SU-DHL-6 (cell line): Measurements from ENCODE around the gene ZNF831.

ENCODE experiments used
- H2AFZ ChIP-seq: fragments of 200-600 bp; sonication (generic); 2 replicates; pipeline ENCODE4 v1.6.1; 2014; ENCODE audit warnings: low read depth, mild to moderate bottlenecking, moderate library complexity, mixed read lengths, antibody characterized with exemption, low read length; ENCODE audit not compliant: severe bottlenecking
- H3F3A ChIP-seq: fragments of 200-600 bp; shearing (Covaris generic); 2 replicates; pipeline ENCODE4 v1.6.0; 2016; ENCODE audit warnings: antibody characterized with exemption, mild to moderate bottlenecking; ENCODE audit not compliant: insufficient read depth
- H3K27ac ChIP-seq: fragments of 200-600 bp; sonication (generic); 2 replicates; pipeline ENCODE4 v1.5.1; 2016; ENCODE audit warnings: low read depth, mild to moderate bottlenecking, low read length, moderate library complexity, mixed read lengths
- H3K27me3 ChIP-seq: fragments of 200-600 bp; sonication (generic), shearing (Covaris generic); 2 replicates; pipeline ENCODE4 v1.6.0; 2014; ENCODE audit warnings: mild to moderate bottlenecking, low read length
- H3K36me3 ChIP-seq: fragments of 200-600 bp; sonication (generic); 2 replicates; pipeline ENCODE4 v1.6.1; 2014; ENCODE audit warnings: mild to moderate bottlenecking, low read length, mixed read lengths
- H3K4me2 ChIP-seq: fragments of 300-600, 200-600 bp; shearing (Covaris generic), sonication (generic); 2 replicates; pipeline ENCODE4 v1.6.0; 2014; ENCODE audit warnings: low read length, low read depth, mild to moderate bottlenecking; ENCODE audit not compliant: poor library complexity, severe bottlenecking
- H3K4me3 ChIP-seq: fragments of 200-600 bp; sonication (generic); 2 replicates; pipeline ENCODE4 v1.5.1; 2014; ENCODE audit warnings: antibody characterized with exemption, low read length, mild to moderate bottlenecking, mixed read lengths; ENCODE audit not compliant: insufficient read depth, poor library complexity, severe bottlenecking
- H3K79me2 ChIP-seq: fragments of 200-600 bp; sonication (generic); 2 replicates; pipeline ENCODE4 v1.6.1; 2014; ENCODE audit warnings: mild to moderate bottlenecking, low read length, moderate library complexity; ENCODE audit not compliant: insufficient read depth
- H3K9ac ChIP-seq: fragments of 200-600 bp; sonication (generic); 2 replicates; pipeline ENCODE4 v1.7.0; 2014; ENCODE audit warnings: mild to moderate bottlenecking, low read length
- H3K9me2 ChIP-seq: fragments of 200-600 bp; sonication (generic); replicated peaks from 2 replicates; pipeline ENCODE4 v1.6.1; 2014; ENCODE audit warnings: low read length; ENCODE audit not compliant: insufficient read depth
- H3K9me3 ChIP-seq: fragments of 200-600 bp; sonication (generic); 2 replicates; pipeline ENCODE4 v1.6.1; 2014; ENCODE audit warnings: low read length, mixed read lengths; ENCODE audit not compliant: insufficient read depth
- H4K20me1 ChIP-seq: fragments of 200-600 bp; sonication (generic); 2 replicates; pipeline ENCODE4 v1.6.1; 2014; ENCODE audit warnings: low read depth, mild to moderate bottlenecking, antibody characterized with exemption, low read length, moderate library complexity, mixed read lengths
- EZH2phosphoT487 ChIP-seq: fragments of 200-600 bp; sonication (generic), shearing (Covaris generic); conservative IDR thresholded peaks from 2 replicates; pipeline ENCODE4 v1.6.1; 2018; ENCODE audit warnings: mild to moderate bottlenecking, antibody characterized with exemption, low read length, moderate library complexity, mixed read lengths
- TF ChIP-seq, protein P1 (sequence below): fragments of 200-600 bp; sonication (generic); IDR thresholded peaks from one replicate; pipeline ENCODE4 v1.5.1; 2017; ENCODE audit warnings: antibody characterized with exemption, mild to moderate bottlenecking, low read length, moderate library complexity; ENCODE audit not compliant: insufficient read depth, poor library complexity, severe bottlenecking

The ZNF831 gene

GRCh38 chr20:59300333-59301081 lies 136.9 kb downstream of the ZNF831 start, which contains the start of gene EDN3:
Gene EDN3, plus strand, starts transcription at chr20:59300611. Its CDS starts 202 bp downstream, at chr20:59300813.
- Histone ChIP-seq H3F3A (no peaks in the 10 kb centered on the region), H3K27ac (no peak within 1 kb of the TSS), H3K36me3 (no peaks in the 10 kb centered on the region), H4K20me1 (no peaks in the 10 kb centered on the region), H2AFZ (no peak within 1 kb of the TSS), H3K79me2 (no peaks in the 10 kb centered on the region), H3K9ac (no peak within 1 kb of the TSS), H3K9me2 (no peaks in the 10 kb centered on the region), H3K4me3 (no peak within 1 kb of the TSS), H3K27me3 (0 out of 2 replicates have a peak, but pooled peaks cover 11% of the 10 kb centered on the region), H3K4me2 (no peak within 1 kb of the TSS), H3K9me3 (no peaks in the 10 kb centered on the region)
- TF ChIP-seq, protein P1, sequence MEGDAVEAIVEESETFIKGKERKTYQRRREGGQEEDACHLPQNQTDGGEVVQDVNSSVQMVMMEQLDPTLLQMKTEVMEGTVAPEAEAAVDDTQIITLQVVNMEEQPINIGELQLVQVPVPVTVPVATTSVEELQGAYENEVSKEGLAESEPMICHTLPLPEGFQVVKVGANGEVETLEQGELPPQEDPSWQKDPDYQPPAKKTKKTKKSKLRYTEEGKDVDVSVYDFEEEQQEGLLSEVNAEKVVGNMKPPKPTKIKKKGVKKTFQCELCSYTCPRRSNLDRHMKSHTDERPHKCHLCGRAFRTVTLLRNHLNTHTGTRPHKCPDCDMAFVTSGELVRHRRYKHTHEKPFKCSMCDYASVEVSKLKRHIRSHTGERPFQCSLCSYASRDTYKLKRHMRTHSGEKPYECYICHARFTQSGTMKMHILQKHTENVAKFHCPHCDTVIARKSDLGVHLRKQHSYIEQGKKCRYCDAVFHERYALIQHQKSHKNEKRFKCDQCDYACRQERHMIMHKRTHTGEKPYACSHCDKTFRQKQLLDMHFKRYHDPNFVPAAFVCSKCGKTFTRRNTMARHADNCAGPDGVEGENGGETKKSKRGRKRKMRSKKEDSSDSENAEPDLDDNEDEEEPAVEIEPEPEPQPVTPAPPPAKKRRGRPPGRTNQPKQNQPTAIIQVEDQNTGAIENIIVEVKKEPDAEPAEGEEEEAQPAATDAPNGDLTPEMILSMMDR, result no peak
- no peak for TF ChIP-seq EZH2phosphoT487

GRCh38 chr20:59301343-59302007 lies 137.9 kb downstream of the ZNF831 start:
- Histone ChIP-seq H3K9me3 (no peaks in the 10 kb centered on the region), H3K27me3 (0 out of 2 replicates have a peak, but pooled peaks cover 5% of the 10 kb centered on the region), H3K36me3 (no peaks in the 10 kb centered on the region), H3K9ac (no peak overlapping the region), H3K4me3 (no peak overlapping the region), H2AFZ (no peak overlapping the region), H3K4me2 (no peak overlapping the region), H4K20me1 (no peaks in the 10 kb centered on the region), H3K27ac (no peak overlapping the region), H3K79me2 (no peaks in the 10 kb centered on the region), H3F3A (no peaks in the 10 kb centered on the region), H3K9me2 (no peaks in the 10 kb centered on the region)
- no peak for TF ChIP-seq EZH2phosphoT487
- TF ChIP-seq, protein P1, result no peak

- no peak overlapping the region for H3K4me3 ChIP-seq
- H2AFZ ChIP-seq, result no peak overlapping the region
- H3K36me3 ChIP-seq, result no peaks in the 10 kb centered on the region
- H3F3A ChIP-seq, result no peaks in the 10 kb centered on the region
- TF ChIP-seq EZH2phosphoT487, result no peak
- TF ChIP-seq, protein P1, result no peak
- H3K4me2 ChIP-seq, result no peak overlapping the region
- H3K9me2 ChIP-seq, result no peaks in the 10 kb centered on the region
- H3K27me3 ChIP-seq, result 0 out of 2 replicates have a peak, but pooled peaks cover 5% of the 10 kb centered on the region
- H3K9me3 ChIP-seq, result no peaks in the 10 kb centered on the region
- no peak overlapping the region for H3K9ac ChIP-seq
- H4K20me1 ChIP-seq, result no peaks in the 10 kb centered on the region
- no peak overlapping the region for H3K27ac ChIP-seq
- H3K79me2 ChIP-seq, result no peaks in the 10 kb centered on the region
Measured at GRCh38 chr20:59305908-59306655, 142.5 kb downstream of the ZNF831 start.
